ENCODE measurements around the gene PIAS4. TPM values are rescaled to one million over a fixed set of nuclear protein-coding genes. Genes with fewer than 3 reads are reported as not detected.

Gene PIAS4
- total and polyA plus RNA-seq, 2 of the 13 experiments (the other 11 are each of a cell fraction or from before 2014, with no cell fraction given): 9.0 to 20.1 TPM

GRCh38 chr19:4064496-4065260, 57.1 kb downstream of the PIAS4 start (continued):
- no peak for TF ChIP-seq ZNF704 (CRISPR knock-in tag; IDR thresholded peaks at IDR 0.05; ENCODE audit: borderline replicate concordance)
- no peak for TF ChIP-seq AFF4 (CRISPR knock-in tag; IDR thresholded peaks at IDR 0.05)
- 0 out of 2 replicates have a peak, but pooled peaks have one; percentile 54 for TF ChIP-seq ZBTB7A (CRISPR knock-in tag; IDR thresholded peaks at IDR 0.05)
- no peak for TF ChIP-seq MYPOP (CRISPR knock-in tag; IDR thresholded peaks at IDR 0.05)
- 0 out of 4 replicates have a peak, but pooled peaks of 1 of the 2 experiments have one; percentile 31 for TF ChIP-seq POLR2A (IDR thresholded peaks at IDR 0.05; ENCODE audit: insufficient read depth in 1 of 2, low read depth in 2 of 2, low read length in 2 of 2)
- 0 out of 2 replicates have a peak, but pooled peaks have one; percentile 11 for TF ChIP-seq YEATS4 (CRISPR knock-in tag; IDR thresholded peaks at IDR 0.05; ENCODE audit: borderline replicate concordance)
- TF ChIP-seq ARID3A (IDR thresholded peaks at IDR 0.05; ENCODE audit: low read depth, low read length): no peak
- TF ChIP-seq ZNF687 (CRISPR knock-in tag; IDR thresholded peaks at IDR 0.05): peak; percentile 63

Measured in HepG2 (cell line).